ENCODE measurements around the gene CARD14. TPM values are rescaled to one million over a fixed set of nuclear protein-coding genes. Genes with fewer than 3 reads are reported as not detected.

Gene CARD14
- total RNA-seq (2021) (0.09 TPM in 1 of 2 replicates, not detected in the other), Bru-seq, nascent RNA (percentile 9 among the genes with signal in this experiment), BruChase-seq, experiment 1, labeled RNA remaining after a 2-hour chase (percentile 10 among the genes with signal in this experiment), BruChase-seq, experiment 2, labeled RNA remaining after a 6-hour chase (percentile 14 among the genes with signal in this experiment)
- long read RNA-seq, partial matches to known transcripts: 0 of 16 reads
- long read RNA-seq, other reads (novel, unspliced or antisense): 16 of 16 reads

DNA sequence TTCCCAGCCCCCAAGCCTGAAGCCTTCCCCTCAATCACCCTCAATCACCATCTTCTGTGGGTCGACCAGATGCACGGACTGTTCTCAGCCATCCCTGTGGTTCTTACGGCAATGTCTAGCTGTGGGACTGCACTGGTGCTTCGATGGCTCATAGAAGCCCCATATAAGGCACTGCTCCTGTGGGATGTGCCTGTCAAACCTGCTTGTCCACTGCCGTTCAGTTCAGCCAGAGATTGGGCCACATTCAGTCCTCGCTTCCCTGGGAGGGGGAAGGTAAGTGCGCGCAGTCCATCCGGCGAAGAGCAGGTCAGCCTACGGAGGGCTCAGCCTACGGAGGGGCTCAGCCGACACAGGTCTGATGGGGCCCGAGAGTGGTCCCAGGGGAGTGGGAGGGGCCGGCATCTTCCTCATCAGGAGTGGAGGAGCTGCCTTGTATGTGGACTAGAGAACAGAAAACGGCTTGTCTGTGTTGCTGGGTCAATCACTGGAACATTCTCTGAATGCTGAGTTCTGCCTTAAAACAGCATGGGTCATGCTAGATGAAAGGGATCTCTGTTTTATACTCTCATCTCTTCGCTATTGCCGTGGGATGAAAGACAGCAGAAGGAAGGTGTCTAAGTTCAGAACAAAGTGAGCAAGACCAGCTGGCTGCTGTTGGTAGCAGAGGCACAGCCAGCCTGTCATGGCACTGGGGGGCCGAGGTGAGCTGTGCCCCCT, at the start of gene CARD14:
Gene CARD14, plus strand, starts transcription at position 247 of the 717 bp plus-strand sequence. CDS start 11,409 bp downstream, outside the sequence.
- no peaks in the 10 kb centered on the region for H3K27me3 ChIP-seq (replicated peaks; ENCODE audit: insufficient read depth, low read depth, low read length, poor library complexity)
- ChIA-PET POLR2A (ENCODE audit: low non-redundant PET) (no interaction called here), CTCF (no interaction called here)
- H3K9me3 ChIP-seq (ENCODE audit: low read depth, low read length, poor library complexity, severe bottlenecking): no peaks in the 10 kb centered on the region
- H3K4me3 ChIP-seq (ENCODE audit: low read depth, low read length, poor library complexity, severe bottlenecking): no peak within 1 kb of the TSS
- TF ChIP-seq EZH2 (IDR thresholded peaks at IDR 0.05; ENCODE audit: borderline replicate concordance, low read depth, low read length, poor library complexity, severe bottlenecking): no peak
- TF ChIP-seq, protein P1, sequence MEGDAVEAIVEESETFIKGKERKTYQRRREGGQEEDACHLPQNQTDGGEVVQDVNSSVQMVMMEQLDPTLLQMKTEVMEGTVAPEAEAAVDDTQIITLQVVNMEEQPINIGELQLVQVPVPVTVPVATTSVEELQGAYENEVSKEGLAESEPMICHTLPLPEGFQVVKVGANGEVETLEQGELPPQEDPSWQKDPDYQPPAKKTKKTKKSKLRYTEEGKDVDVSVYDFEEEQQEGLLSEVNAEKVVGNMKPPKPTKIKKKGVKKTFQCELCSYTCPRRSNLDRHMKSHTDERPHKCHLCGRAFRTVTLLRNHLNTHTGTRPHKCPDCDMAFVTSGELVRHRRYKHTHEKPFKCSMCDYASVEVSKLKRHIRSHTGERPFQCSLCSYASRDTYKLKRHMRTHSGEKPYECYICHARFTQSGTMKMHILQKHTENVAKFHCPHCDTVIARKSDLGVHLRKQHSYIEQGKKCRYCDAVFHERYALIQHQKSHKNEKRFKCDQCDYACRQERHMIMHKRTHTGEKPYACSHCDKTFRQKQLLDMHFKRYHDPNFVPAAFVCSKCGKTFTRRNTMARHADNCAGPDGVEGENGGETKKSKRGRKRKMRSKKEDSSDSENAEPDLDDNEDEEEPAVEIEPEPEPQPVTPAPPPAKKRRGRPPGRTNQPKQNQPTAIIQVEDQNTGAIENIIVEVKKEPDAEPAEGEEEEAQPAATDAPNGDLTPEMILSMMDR (conservative IDR thresholded peaks at IDR 0.05; ENCODE audit: low read depth, low read length): no peak
- no peaks in the 10 kb centered on the region for H3K36me3 ChIP-seq (ENCODE audit: insufficient read depth, low read length, poor library complexity, severe bottlenecking)
- no peaks in the 10 kb centered on the region for H3K4me1 ChIP-seq (ENCODE audit: insufficient read depth, low read length, poor library complexity, severe bottlenecking)
- no peak for DNase-seq (ENCODE audit: low spot score)
- no TSS peak for BruUV-seq (replicated peaks)
- intact Hi-C loops (cut with micrococcal nuclease; ENCODE audit: unreplicated experiment): no loop called here
- no peak within 1 kb of the TSS for H3K27ac ChIP-seq (ENCODE audit: low read depth, low read length, poor library complexity, severe bottlenecking)

DNA sequence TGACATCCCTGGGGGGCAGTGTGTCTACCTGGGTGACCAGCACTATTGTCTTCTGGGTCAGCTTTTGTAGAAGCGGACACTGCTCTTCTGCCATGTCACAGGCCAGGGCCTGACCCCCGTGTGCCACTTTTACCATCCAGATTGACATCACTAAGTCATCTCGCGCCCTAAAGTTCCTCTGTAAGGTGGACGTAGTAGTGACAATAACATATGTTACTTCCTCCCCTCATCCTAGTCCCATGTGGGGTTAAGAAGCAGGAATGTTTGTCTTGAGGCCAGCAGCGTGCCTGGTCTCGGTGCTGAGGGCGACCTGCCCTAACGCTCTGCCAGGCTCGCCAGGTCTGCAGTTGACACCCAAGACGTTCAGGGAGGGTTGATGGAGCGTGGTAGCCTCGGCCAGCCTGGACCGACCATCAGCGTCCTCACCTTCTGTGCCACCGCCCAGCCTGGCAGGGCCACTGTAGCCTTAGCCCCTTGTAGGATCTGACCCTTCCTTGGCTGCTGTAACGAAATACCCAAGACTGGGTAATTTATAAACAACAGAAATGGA, 47.7 kb upstream of the CARD14 start:
- CTCF ChIA-PET: no interaction called here

DNA sequence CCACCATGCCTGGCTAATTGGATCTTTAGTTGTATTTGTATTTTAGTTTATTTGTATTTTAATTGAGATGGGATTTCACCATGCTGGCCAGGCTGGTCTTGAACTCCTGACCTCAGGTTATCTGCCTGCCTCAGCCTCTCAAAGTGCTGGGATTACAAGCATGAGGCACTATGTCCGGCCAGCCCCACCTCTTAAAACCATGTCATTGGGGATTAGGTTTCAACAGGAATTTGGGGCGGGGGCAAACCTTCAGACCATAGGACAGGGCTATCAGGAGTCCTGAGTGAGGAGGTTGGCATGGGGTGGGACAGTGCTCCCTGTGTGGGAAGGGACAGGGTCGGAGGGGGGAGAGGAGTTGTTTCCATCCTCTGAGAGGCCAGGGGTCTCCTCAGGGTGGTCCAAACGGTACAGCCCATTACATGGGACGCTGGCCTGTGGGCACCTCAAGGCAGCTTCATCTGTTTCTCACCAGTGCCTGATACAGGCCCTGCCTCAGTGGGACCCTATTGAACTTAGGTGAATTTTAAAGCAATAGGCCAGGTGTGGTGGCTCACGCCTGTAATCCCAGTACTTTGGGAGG, 46.8 kb upstream of the CARD14 start:
- Histone ChIP-seq H3K36me3 (ENCODE audit: insufficient read depth, low read length, poor library complexity, severe bottlenecking) (no peaks in the 10 kb centered on the region), H3K27ac (ENCODE audit: low read depth, low read length, poor library complexity, severe bottlenecking) (no peak overlapping the region), H3K27me3 (replicated peaks; ENCODE audit: insufficient read depth, low read depth, low read length, poor library complexity) (no peaks in the 10 kb centered on the region), H3K4me3 (ENCODE audit: low read depth, low read length, poor library complexity, severe bottlenecking) (no peak overlapping the region), H3K4me1 (ENCODE audit: insufficient read depth, low read length, poor library complexity, severe bottlenecking) (no peaks in the 10 kb centered on the region), H3K9me3 (ENCODE audit: low read depth, low read length, poor library complexity, severe bottlenecking) (no peaks in the 10 kb centered on the region)
- DNase-seq (ENCODE audit: low spot score): no peak
- BruUV-seq (replicated peaks): no TSS peak
- TF ChIP-seq EZH2 (IDR thresholded peaks at IDR 0.05; ENCODE audit: borderline replicate concordance, low read depth, low read length, poor library complexity, severe bottlenecking): no peak
- intact Hi-C loops (cut with micrococcal nuclease; ENCODE audit: unreplicated experiment): no loop called here
- ChIA-PET CTCF (no interaction called here), POLR2A (ENCODE audit: low non-redundant PET) (no interaction called here)

More for the DNA sequence above, 47.7 kb upstream of the CARD14 start:
- POLR2A ChIA-PET (ENCODE audit: low non-redundant PET): no interaction called here
- H3K4me1 ChIP-seq (ENCODE audit: insufficient read depth, low read length, poor library complexity, severe bottlenecking): no peaks in the 10 kb centered on the region
- no peaks in the 10 kb centered on the region for H3K9me3 ChIP-seq (ENCODE audit: low read depth, low read length, poor library complexity, severe bottlenecking)
- no peaks in the 10 kb centered on the region for H3K27me3 ChIP-seq (replicated peaks; ENCODE audit: insufficient read depth, low read depth, low read length, poor library complexity)
- intact Hi-C loops (cut with micrococcal nuclease; ENCODE audit: unreplicated experiment): no loop called here
- H3K36me3 ChIP-seq (ENCODE audit: insufficient read depth, low read length, poor library complexity, severe bottlenecking): no peaks in the 10 kb centered on the region
- DNase-seq (ENCODE audit: low spot score): no peak
- no peak overlapping the region for H3K27ac ChIP-seq (ENCODE audit: low read depth, low read length, poor library complexity, severe bottlenecking)
- TF ChIP-seq, protein P1 (conservative IDR thresholded peaks at IDR 0.05; ENCODE audit: low read depth, low read length): no peak
- BruUV-seq (replicated peaks): no TSS peak
- H3K4me3 ChIP-seq (ENCODE audit: low read depth, low read length, poor library complexity, severe bottlenecking): no peak overlapping the region
